OCI-LY3 (cell line): Measurements from ENCODE around the gene ZCCHC24.

ENCODE experiments used
- H2AFZ ChIP-seq: fragments of 200-600, 300-600 bp; shearing (Covaris generic); 2 replicates; pipeline ENCODE4 v1.6.0; 2014; ENCODE audit warnings: antibody characterized with exemption, low read depth, low read length
- H3K27ac ChIP-seq: fragments of 200-600, 300-600 bp; sonication (generic); 2 replicates; pipeline ENCODE4 v1.5.1; 2014; ENCODE audit warnings: mild to moderate bottlenecking, low read length, moderate library complexity, mixed read lengths
- H3K27me3 ChIP-seq: fragments of 200-600, 300-600 bp; sonication (generic); 2 replicates; pipeline ENCODE4 v1.6.1; 2014; ENCODE audit warnings: low read depth, low read length, mixed read lengths
- H3K36me3 ChIP-seq: fragments of 200-600, 300-600 bp; sonication (generic); replicated peaks from 2 replicates; pipeline ENCODE3; 2014; ENCODE audit warnings: low read depth, low read length, mixed read lengths
- H3K4me1 ChIP-seq: fragments of 300-600, 200-600 bp; sonication (generic); 2 replicates; pipeline ENCODE4 v1.6.1; 2014; ENCODE audit warnings: low read length, mixed read lengths
- H3K4me2 ChIP-seq: fragments of 200-600, 300-600 bp; sonication (generic); 2 replicates; pipeline ENCODE4 v1.6.1; 2014; ENCODE audit warnings: low read length, mixed read lengths
- H3K4me3 ChIP-seq: fragments of 300-600, 200-600 bp; sonication (generic); 2 replicates; pipeline ENCODE4 v1.5.1; 2014; ENCODE audit warnings: antibody characterized with exemption, mild to moderate bottlenecking, low read length, moderate library complexity
- H3K79me2 ChIP-seq: fragments of 300-600, 200-600 bp; shearing (Covaris generic); 2 replicates; pipeline ENCODE4 v1.6.1; 2014; ENCODE audit warnings: mild to moderate bottlenecking, low read length, mixed read lengths
- H3K9ac ChIP-seq: fragments of 300-600, 200-600 bp; shearing (Covaris generic); 2 replicates; pipeline ENCODE4 v1.6.0; 2014; ENCODE audit warnings: mild to moderate bottlenecking, low read length, moderate library complexity
- H3K9me3 ChIP-seq: fragments of 200-600, 300-600 bp; shearing (Covaris generic); 2 replicates; pipeline ENCODE4 v1.6.1; 2014; ENCODE audit warnings: low read length, mixed read lengths; ENCODE audit not compliant: insufficient read depth
- H4K20me1 ChIP-seq: fragments of 200-600, 300-600 bp; sonication (generic); 2 replicates; pipeline ENCODE4 v1.6.1; 2016; ENCODE audit warnings: low read length, mixed read lengths; ENCODE audit not compliant: insufficient read depth
- CTCF ChIP-seq: fragments of 200-600, 300-600 bp; sonication (generic); IDR thresholded peaks from 2 replicates; pipeline ENCODE4 v1.5.1; 2014; ENCODE audit warnings: antibody characterized with exemption, low read length, low read depth
- EZH2phosphoT487 ChIP-seq: fragments of 200-600 bp; shearing (Covaris generic); IDR thresholded peaks from 2 replicates; pipeline ENCODE4 v1.6.1; 2018; ENCODE audit warnings: antibody characterized with exemption, mixed run types, low read depth

ZCCHC24 gene

GRCh38 chr10:79472951-79473350, 27.5 kb upstream of the ZCCHC24 start:
- TF ChIP-seq CTCF: no peak
- no peak for TF ChIP-seq EZH2phosphoT487
- peaks cover 7% of the 10 kb centered on the region; the same call in 1 of the 2 replicates for H3K27me3 ChIP-seq
- no peaks in the 10 kb centered on the region for H3K36me3 ChIP-seq
- no peaks in the 10 kb centered on the region for H3K4me1 ChIP-seq
- no peaks in the 10 kb centered on the region for H4K20me1 ChIP-seq
- no peak overlapping the region for H3K27ac ChIP-seq
- H3K9ac ChIP-seq: no peak overlapping the region
- no peaks in the 10 kb centered on the region for H3K9me3 ChIP-seq
- no peak overlapping the region for H3K4me3 ChIP-seq
- H3K79me2 ChIP-seq: no peaks in the 10 kb centered on the region
- H2AFZ ChIP-seq: no peak overlapping the region
- H3K4me2 ChIP-seq: no peak overlapping the region

GRCh38 chr10:79472449-79472848, 27.0 kb upstream of the ZCCHC24 start:
- TF ChIP-seq CTCF (no peak), EZH2phosphoT487 (no peak)
- Histone ChIP-seq H3K79me2 (no peaks in the 10 kb centered on the region), H3K4me1 (no peaks in the 10 kb centered on the region), H3K4me3 (no peak overlapping the region), H3K27me3 (peaks cover 7% of the 10 kb centered on the region; the same call in 1 of the 2 replicates), H3K9me3 (no peaks in the 10 kb centered on the region), H3K9ac (no peak overlapping the region), H3K27ac (no peak overlapping the region), H3K4me2 (no peak overlapping the region), H2AFZ (no peak overlapping the region), H3K36me3 (no peaks in the 10 kb centered on the region), H4K20me1 (no peaks in the 10 kb centered on the region)

- no peaks in the 10 kb centered on the region for H3K79me2 ChIP-seq
- no peaks in the 10 kb centered on the region for H4K20me1 ChIP-seq
- peaks cover 7% of the 10 kb centered on the region; the same call in 1 of the 2 replicates for H3K27me3 ChIP-seq
- no peaks in the 10 kb centered on the region for H3K9me3 ChIP-seq
- no peak for TF ChIP-seq CTCF
- TF ChIP-seq EZH2phosphoT487: no peak
- H3K4me2 ChIP-seq: no peak overlapping the region
- H3K27ac ChIP-seq: no peak overlapping the region
- H3K4me1 ChIP-seq: no peaks in the 10 kb centered on the region
- H3K4me3 ChIP-seq: no peak overlapping the region
- H3K9ac ChIP-seq: no peak overlapping the region
- H3K36me3 ChIP-seq: no peaks in the 10 kb centered on the region
- no peak overlapping the region for H2AFZ ChIP-seq
Observed at GRCh38 chr10:79471776-79472175, 26.4 kb upstream of the ZCCHC24 start.

- Histone ChIP-seq H3K9ac (no peak overlapping the region), H3K9me3 (no peaks in the 10 kb centered on the region), H4K20me1 (no peaks in the 10 kb centered on the region), H3K4me3 (no peak overlapping the region), H3K4me2 (no peak overlapping the region), H3K79me2 (no peaks in the 10 kb centered on the region), H2AFZ (no peak overlapping the region), H3K4me1 (no peaks in the 10 kb centered on the region), H3K27ac (no peak overlapping the region), H3K36me3 (no peaks in the 10 kb centered on the region), H3K27me3 (no peaks in the 10 kb centered on the region)
- TF ChIP-seq EZH2phosphoT487 (no peak), CTCF (no peak)
Observed at GRCh38 chr10:79470096-79470495, 24.7 kb upstream of the ZCCHC24 start.
